BLaER1 (cell line): ENCODE data around the gene PALLD.
A peak's percentile ranks its signal among the peaks of the same experiment; 100 is the strongest.

Source experiments
- H3K27ac ChIP-seq: shearing (Covaris generic); formaldehyde crosslinking; 2 replicates; pipeline ENCODE4 v1.8.1; 2022
- H3K27me3 ChIP-seq: shearing (Covaris generic); formaldehyde crosslinking; 2 replicates; pipeline ENCODE4 v1.8.1; 2022
- H3K36me3 ChIP-seq: shearing (Covaris generic); formaldehyde crosslinking; 2 replicates; pipeline ENCODE4 v1.8.1; 2022
- H3K4me1 ChIP-seq: shearing (Covaris generic); formaldehyde crosslinking; 2 replicates; pipeline ENCODE4 v1.8.1; 2022
- H3K4me2 ChIP-seq: shearing (Covaris generic); formaldehyde crosslinking; 2 replicates; pipeline ENCODE4 v1.8.1; 2022
- H3K4me3 ChIP-seq: shearing (Covaris generic); formaldehyde crosslinking; 2 replicates; pipeline ENCODE4 v1.8.1; 2022
- H3K9ac ChIP-seq: shearing (Covaris generic); formaldehyde crosslinking; 2 replicates; pipeline ENCODE4 v1.8.1; 2022
- H3K9me3 ChIP-seq: shearing (Covaris generic); formaldehyde crosslinking; 2 replicates; pipeline ENCODE4 v1.8.1; 2022
- H4K20me1 ChIP-seq: shearing (Covaris generic); formaldehyde crosslinking; 2 replicates; pipeline ENCODE4 v1.8.1; 2022
- Cebpa-rat ChIP-seq: shearing (Covaris generic); IDR thresholded peaks from 2 replicates; pipeline ENCODE4 v1.8.1; 2022

PALLD gene

GRCh38 chr4:168629566-168629965 is 132.7 kb downstream of the PALLD start:
- H4K20me1 ChIP-seq = no peaks in the 10 kb centered on the region
- no peaks in the 10 kb centered on the region for H3K36me3 ChIP-seq
- H3K4me1 ChIP-seq = peaks cover 25% of the 10 kb centered on the region
- no peak overlapping the region for H3K27ac ChIP-seq
- TF ChIP-seq Cebpa-rat = no peak
- no peak overlapping the region for H3K9ac ChIP-seq
- peaks cover 26% of the 10 kb centered on the region for H3K27me3 ChIP-seq
- no peak overlapping the region for H3K4me3 ChIP-seq
- no peak overlapping the region for H3K4me2 ChIP-seq
- no peaks in the 10 kb centered on the region for H3K9me3 ChIP-seq

GRCh38 chr4:168630445-168631187 is 133.8 kb downstream of the PALLD start:
- peaks cover 26% of the 10 kb centered on the region for H3K27me3 ChIP-seq
- TF ChIP-seq Cebpa-rat = no peak
- no peaks in the 10 kb centered on the region for H4K20me1 ChIP-seq
- H3K4me3 ChIP-seq = peak overlapping the region; percentile 66
- no peak overlapping the region for H3K9ac ChIP-seq
- no peak overlapping the region for H3K27ac ChIP-seq
- H3K4me2 ChIP-seq = peak overlapping the region; percentile 95
- peaks cover 28% of the 10 kb centered on the region for H3K4me1 ChIP-seq
- H3K9me3 ChIP-seq = no peaks in the 10 kb centered on the region
- H3K36me3 ChIP-seq = no peaks in the 10 kb centered on the region

- Histone ChIP-seq H3K4me2 (peak overlapping the region; percentile 95), H3K27ac (no peak overlapping the region), H3K9ac (0 out of 2 replicates have a peak overlapping the region, but pooled peaks have one; percentile 25), H3K4me1 (peaks cover 28% of the 10 kb centered on the region), H4K20me1 (no peaks in the 10 kb centered on the region), H3K27me3 (peaks cover 26% of the 10 kb centered on the region), H3K36me3 (no peaks in the 10 kb centered on the region), H3K4me3 (peak overlapping the region; percentile 66), H3K9me3 (no peaks in the 10 kb centered on the region)
- TF ChIP-seq Cebpa-rat = no peak
Observed at GRCh38 chr4:168631241-168632162, 134.7 kb downstream of the PALLD start.

- peak overlapping the region; percentile 95 for H3K4me2 ChIP-seq
Observed at GRCh38 chr4:168632301-168632725, 135.5 kb downstream of the PALLD start.

GRCh38 chr4:168633064-168633463 is 136.2 kb downstream of the PALLD start:
- Histone ChIP-seq H3K27ac (no peak overlapping the region), H3K27me3 (peaks cover 26% of the 10 kb centered on the region), H3K9me3 (no peaks in the 10 kb centered on the region), H3K4me2 (no peak overlapping the region), H3K9ac (no peak overlapping the region), H3K36me3 (no peaks in the 10 kb centered on the region), H3K4me1 (peaks cover 28% of the 10 kb centered on the region), H4K20me1 (no peaks in the 10 kb centered on the region), H3K4me3 (no peak overlapping the region)
- no peak for TF ChIP-seq Cebpa-rat

More at GRCh38 chr4:168632301-168632725, 135.5 kb downstream of the PALLD start:
- Histone ChIP-seq H3K36me3 (no peaks in the 10 kb centered on the region), H4K20me1 (no peaks in the 10 kb centered on the region), H3K27me3 (peaks cover 26% of the 10 kb centered on the region), H3K9me3 (no peaks in the 10 kb centered on the region), H3K4me3 (no peak overlapping the region), H3K27ac (no peak overlapping the region), H3K4me1 (peaks cover 28% of the 10 kb centered on the region), H3K9ac (no peak overlapping the region)
- TF ChIP-seq Cebpa-rat = no peak

- no peak overlapping the region; the same call in 1 of the 2 replicates for H3K4me2 ChIP-seq
- no peaks in the 10 kb centered on the region for H3K36me3 ChIP-seq
- H4K20me1 ChIP-seq = no peaks in the 10 kb centered on the region
- H3K27ac ChIP-seq = no peak overlapping the region
- no peak overlapping the region for H3K4me3 ChIP-seq
- peaks cover 28% of the 10 kb centered on the region for H3K4me1 ChIP-seq
- TF ChIP-seq Cebpa-rat = no peak
- peaks cover 26% of the 10 kb centered on the region for H3K27me3 ChIP-seq
- no peaks in the 10 kb centered on the region for H3K9me3 ChIP-seq
- H3K9ac ChIP-seq = no peak overlapping the region
Observed at GRCh38 chr4:168633496-168633895, 136.6 kb downstream of the PALLD start.

GRCh38 chr4:168634276-168634802 is 137.5 kb downstream of the PALLD start:
- no peak for TF ChIP-seq Cebpa-rat
- Histone ChIP-seq H3K27me3 (peaks cover 26% of the 10 kb centered on the region), H3K4me3 (no peak overlapping the region), H3K4me1 (peaks cover 28% of the 10 kb centered on the region), H3K27ac (no peak overlapping the region), H3K36me3 (no peaks in the 10 kb centered on the region), H4K20me1 (no peaks in the 10 kb centered on the region), H3K9ac (no peak overlapping the region), H3K4me2 (peak overlapping the region; percentile 28), H3K9me3 (no peaks in the 10 kb centered on the region)

GRCh38 chr4:168636040-168636439 is 139.2 kb downstream of the PALLD start:
- TF ChIP-seq Cebpa-rat = no peak
- H3K4me2 ChIP-seq = no peak overlapping the region
- H3K4me3 ChIP-seq = no peak overlapping the region
- no peaks in the 10 kb centered on the region for H4K20me1 ChIP-seq
- peaks cover 22% of the 10 kb centered on the region for H3K27me3 ChIP-seq
- H3K9me3 ChIP-seq = no peaks in the 10 kb centered on the region
- H3K27ac ChIP-seq = no peak overlapping the region
- H3K4me1 ChIP-seq = peaks cover 22% of the 10 kb centered on the region
- no peaks in the 10 kb centered on the region for H3K36me3 ChIP-seq
- no peak overlapping the region for H3K9ac ChIP-seq

GRCh38 chr4:168636506-168637196 is 139.8 kb downstream of the PALLD start:
- Histone ChIP-seq H4K20me1 (no peaks in the 10 kb centered on the region), H3K27ac (no peak overlapping the region), H3K9ac (no peak overlapping the region), H3K4me2 (no peak overlapping the region), H3K27me3 (peaks cover 16% of the 10 kb centered on the region), H3K9me3 (no peaks in the 10 kb centered on the region), H3K4me3 (no peak overlapping the region), H3K4me1 (peaks cover 16% of the 10 kb centered on the region), H3K36me3 (no peaks in the 10 kb centered on the region)
- no peak for TF ChIP-seq Cebpa-rat
